ENCODE measurements around the gene LRRC42.

Gene LRRC42

GRCh38 chr1:53942127-53942957 lies 3.8 kb upstream of the LRRC42 start:
- DNase-seq (ENCODE audit: insufficient read length, low spot score) (no peak), FAIRE-seq (no peak)

GRCh38 chr1:53943090-53943489 lies 3.1 kb upstream of the LRRC42 start:
- FAIRE-seq (no peak), DNase-seq (ENCODE audit: insufficient read length, low spot score) (no peak)

- DNase-seq (ENCODE audit: insufficient read length, low spot score) (no peak), FAIRE-seq (no peak)
These were observed 2.6 kb upstream of the LRRC42 start for GRCh38 chr1:53943490-53944043.

DNA sequence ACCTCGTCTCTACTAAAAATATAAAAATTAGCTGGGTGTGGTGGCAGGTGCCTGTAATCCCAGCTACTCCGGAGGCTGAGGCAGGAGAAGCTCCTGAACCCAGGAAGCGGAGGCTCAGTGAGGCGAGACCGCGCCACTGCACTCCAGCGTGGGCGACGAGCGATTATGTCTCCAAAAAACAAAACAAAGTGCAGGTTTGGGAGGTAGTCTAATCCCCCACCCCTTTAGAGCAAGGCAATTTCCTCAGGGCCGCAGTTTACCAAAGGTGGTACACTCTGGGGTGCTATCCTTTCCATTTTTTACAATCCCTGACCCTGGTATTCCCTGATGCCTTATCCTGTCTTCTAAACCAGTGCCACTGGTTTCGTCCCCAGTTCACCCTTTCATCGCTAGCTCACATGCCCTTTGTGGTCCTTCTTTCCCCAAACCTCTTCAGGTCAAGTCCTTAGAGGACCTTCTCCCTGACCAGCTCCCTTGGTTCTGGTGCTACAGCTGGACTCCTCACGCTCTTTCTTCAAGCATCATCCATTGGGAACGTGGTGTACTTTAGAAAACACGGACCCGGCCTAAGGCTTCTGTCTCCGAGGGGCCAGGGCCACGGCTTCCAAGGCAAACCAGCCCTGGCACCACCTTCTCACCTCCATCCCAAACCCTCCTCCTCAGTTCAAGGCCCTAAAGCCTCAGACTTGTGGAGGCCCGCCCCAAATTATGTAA lies 1.5 kb upstream of the LRRC42 start:
- FAIRE-seq (no peak), DNase-seq (ENCODE audit: insufficient read length, low spot score) (no peak)

DNA sequence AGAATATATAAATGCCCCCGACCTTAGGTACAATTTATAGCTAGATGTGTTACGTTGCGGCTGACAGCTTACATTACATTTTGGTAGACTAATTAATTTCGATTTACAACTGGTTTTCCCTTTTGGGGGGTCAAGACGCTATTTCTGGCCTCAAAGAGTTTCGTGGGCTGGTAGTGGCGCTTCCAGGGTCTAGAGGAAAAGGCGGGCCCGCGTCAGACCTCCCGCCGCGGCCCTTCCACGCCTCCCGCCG lies 1.0 kb upstream of the LRRC42 start:
- DNase-seq (ENCODE audit: insufficient read length, low spot score), result no peak
- no peak for FAIRE-seq

DNA sequence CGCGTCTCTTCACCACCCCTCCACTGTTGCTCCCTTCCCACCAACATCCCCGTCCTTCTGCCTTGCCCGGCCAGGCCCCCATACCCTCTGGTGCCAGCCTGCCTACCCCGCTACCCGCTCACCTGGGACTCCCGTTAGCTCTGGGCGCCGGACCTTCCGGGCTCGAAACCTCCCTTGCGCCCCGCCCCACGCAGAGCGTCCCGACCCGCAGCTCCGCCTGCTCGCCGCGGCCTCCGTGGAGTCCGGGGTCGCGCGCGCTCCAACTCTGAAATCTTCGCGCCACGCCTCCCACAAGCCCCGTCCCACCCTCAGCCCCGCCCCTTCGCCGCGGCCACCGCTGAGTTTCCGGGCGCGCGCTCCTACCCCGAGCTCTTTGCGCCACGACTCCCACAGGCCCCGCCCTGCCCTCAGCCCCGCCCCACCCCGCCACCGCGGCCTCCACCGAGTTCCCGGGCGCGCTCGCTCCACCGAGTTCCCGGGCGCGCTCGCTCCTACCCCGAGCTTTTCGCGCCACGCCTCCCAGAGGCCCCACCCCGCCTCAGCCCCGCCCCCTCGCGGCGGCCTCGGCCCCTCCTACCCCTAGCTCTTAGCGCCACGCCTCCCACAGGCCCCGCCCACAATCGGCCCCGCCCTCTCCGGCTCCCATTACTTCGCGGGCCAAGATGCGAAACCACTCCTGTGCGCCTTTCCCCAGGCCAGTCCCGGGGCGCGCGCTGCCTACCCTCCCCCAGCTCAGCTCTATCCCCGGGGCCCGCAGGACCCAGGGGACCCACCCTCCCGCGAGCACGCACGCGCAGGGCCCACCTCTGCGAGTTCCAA lies 508 bp upstream of the LRRC42 start, which contains the start of gene IFT25:
Gene IFT25 (minus strand): TSS at position 267 of the 819 bp plus-strand sequence. CDS start 5,617 bp downstream, outside the sequence.
- FAIRE-seq (peak; percentile 9), DNase-seq (ENCODE audit: insufficient read length, low spot score) (peak; percentile 85)

DNA sequence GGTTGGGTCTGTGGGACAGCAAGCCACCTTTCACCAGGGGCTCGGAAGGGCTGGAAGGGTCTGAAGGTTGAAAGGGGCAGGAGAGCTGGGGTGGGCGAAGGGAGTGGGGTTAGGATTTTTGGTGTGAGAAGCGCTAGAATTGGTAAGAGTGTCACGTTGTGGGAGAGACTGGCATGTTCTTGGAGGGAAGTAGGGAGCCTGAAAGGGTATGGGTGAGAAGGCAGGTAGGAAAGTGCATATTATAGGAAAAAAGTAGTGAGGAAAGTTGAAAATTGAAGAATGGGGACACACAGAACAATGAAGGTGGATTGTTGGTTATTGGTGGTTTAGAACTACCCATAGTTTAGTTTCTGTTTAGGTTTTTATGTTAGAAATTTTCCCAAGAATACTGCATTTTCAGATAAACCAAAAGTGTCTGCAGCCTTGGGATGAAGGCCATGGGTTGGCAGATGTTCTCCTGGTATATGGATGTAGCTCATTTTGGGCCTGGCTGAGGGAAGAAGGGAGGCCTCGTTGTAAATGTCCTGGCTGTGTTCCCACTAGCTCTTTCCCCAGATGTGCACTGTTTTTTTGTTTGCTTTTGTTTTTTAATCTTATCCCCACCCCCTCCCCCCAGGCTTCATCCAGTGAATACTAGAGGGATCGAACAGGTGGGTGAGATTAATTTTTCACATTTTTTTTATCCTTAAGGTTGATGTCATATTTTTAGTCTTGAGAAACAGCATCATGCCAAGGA lies 1.2 kb downstream of the LRRC42 start:
- DNase-seq (ENCODE audit: insufficient read length, low spot score) (no peak), FAIRE-seq (no peak)

GRCh38 chr1:53948291-53948690 lies 2.1 kb downstream of the LRRC42 start:
- FAIRE-seq, result no peak

DNA sequence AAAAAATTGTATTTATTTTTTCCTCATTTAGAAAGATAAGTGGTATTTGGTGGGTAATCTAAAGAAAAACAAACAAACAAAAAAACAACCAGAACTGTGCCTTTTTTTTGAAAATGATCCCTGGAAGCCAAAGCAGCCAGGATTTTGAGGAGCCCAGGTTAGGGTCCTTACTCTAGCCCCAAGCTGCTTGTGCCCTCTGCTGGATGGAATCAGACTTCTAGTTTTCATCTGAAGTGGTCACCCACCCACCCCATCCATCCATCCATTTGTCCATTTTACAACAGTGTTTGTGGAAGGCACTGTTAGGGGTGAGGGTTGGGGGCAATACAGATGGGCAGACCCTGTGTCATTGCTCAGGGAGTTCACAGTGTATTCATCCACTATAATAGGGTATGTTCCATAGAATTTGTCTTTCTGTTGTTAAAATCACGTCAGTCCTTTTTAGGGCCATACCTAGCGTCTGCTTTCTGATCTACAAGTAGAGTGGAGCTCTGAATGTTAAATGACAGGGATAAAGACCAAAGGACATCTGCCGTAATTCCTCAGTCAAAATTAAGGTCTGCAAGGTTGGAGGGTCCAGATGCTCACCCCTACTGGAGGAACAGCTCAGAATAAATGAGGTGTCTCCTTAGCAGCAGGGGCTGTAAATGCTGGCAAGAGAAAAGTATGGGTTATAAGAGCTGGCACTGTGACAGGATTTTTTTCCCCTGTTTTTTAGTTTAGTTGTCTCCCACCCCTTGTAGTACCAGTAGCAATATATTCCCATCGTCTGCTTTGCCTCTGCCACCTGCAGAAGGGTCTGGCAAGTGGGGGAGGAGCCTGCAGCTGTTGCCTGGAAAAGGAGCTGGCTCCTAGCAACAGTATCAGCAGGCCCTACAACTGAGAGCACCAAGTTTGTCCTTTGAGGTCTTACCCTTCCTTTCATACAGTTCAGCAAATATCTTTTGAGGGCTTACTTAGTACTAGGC lies 3.2 kb downstream of the LRRC42 start:
- no peak for FAIRE-seq
- peak; percentile 28 for DNase-seq (ENCODE audit: insufficient read length, low spot score)

More at GRCh38 chr1:53948291-53948690, 2.1 kb downstream of the LRRC42 start:
- DNase-seq (ENCODE audit: insufficient read length, low spot score), result no peak

- FAIRE-seq, result no peak
These were observed 5.5 kb downstream of the LRRC42 start for GRCh38 chr1:53951697-53952096.

GRCh38 chr1:53954128-53954527 lies 8.0 kb downstream of the LRRC42 start:
- FAIRE-seq (no peak), DNase-seq (ENCODE audit: insufficient read length, low spot score) (no peak)

More at GRCh38 chr1:53951697-53952096, 5.5 kb downstream of the LRRC42 start:
- no peak for DNase-seq (ENCODE audit: insufficient read length, low spot score)

DNA sequence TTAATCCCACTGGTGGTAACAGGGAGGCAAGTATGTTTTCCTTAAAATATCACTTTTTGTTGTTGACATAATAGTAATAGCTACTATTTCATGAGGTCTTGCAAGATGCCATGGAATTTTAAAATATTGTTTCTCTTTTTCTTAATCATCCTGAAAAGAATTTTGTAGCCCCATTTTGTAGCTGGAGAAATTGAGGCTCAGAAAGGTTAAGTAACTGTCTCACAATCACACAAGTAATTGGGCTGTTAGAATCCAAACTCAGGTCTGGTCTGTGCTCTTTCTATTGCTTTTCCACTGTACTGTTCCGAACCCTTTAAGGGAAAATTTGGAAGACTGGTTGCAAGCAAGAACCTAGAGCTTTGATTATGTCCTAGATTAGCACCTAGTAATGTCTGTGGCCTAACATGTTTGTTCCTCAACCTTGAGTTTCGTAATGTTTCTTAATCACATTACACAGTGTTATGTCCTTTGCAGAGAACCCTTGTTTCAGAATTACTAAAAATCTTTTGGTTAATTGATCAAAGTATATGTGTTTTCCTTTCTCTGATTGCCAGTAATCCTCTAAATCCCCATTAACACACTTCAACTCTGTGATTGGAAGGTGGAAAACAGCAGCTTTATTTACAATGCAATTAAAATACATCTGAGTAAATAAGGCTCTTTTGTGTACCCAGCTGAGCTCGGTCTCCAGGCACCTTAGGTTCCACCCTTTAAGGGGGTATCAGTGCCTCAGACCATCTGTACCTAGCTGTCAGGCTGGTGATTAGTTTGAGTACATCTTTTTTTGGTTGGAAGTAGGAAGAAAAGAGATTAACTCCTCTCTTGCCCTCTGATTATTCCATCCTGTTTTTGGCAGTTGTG lies 10.4 kb downstream of the LRRC42 start:
- DNase-seq (ENCODE audit: insufficient read length, low spot score), result no peak
- FAIRE-seq, result no peak

GRCh38 chr1:53957194-53957818 lies 11.2 kb downstream of the LRRC42 start:
- no peak for FAIRE-seq

GRCh38 chr1:53959664-53960250 lies 13.6 kb downstream of the LRRC42 start:
- DNase-seq (ENCODE audit: insufficient read length, low spot score) (no peak), FAIRE-seq (no peak)

More at GRCh38 chr1:53957194-53957818, 11.2 kb downstream of the LRRC42 start:
- DNase-seq (ENCODE audit: insufficient read length, low spot score), result peak; percentile 43

GRCh38 chr1:53962395-53962794 lies 16.2 kb downstream of the LRRC42 start:
- DNase-seq (ENCODE audit: insufficient read length, low spot score) (no peak), FAIRE-seq (no peak)

DNA sequence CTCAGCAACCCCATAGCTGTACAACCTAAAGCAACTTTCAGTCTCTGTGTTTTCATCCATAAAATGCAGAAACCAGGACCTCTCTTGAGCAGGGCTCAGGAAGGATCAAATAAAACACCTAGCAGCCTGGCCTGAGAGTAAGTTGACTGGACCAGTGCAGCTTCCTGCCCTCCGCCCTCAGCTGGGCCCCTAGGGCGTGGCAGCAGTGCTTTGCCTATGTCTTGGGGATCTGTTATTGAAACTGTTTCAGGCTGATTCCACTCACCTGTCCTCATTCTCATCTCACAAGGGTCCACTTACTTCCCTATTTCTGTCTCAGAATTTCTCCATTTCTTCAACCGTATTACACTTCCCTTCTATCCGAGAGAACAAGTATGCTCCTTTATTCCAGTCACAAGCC lies 17.3 kb downstream of the LRRC42 start:
- FAIRE-seq, result no peak

DNA sequence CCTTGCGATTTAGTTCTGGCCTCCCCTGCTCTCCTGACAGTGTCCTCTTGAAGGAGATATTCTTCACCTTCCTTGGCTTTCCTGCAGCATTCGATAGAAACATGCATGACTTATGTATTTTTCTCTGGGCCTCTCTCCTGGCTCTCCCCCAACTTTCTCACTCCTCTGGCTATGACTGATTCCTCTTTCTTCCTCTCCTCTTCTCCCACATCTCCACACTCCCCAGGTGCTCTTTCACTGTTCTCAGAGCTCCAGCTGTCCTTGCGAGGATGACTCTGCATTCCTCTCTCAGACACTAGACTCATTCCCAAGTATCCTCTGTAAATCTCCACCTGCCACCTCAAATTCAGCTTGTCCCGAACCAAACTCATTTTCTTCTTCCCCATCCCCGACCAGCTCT lies 18.0 kb downstream of the LRRC42 start:
- no peak for DNase-seq (ENCODE audit: insufficient read length, low spot score)
- FAIRE-seq, result no peak

More for the DNA sequence above, 17.3 kb downstream of the LRRC42 start:
- DNase-seq (ENCODE audit: insufficient read length, low spot score), result no peak

Data from HTR-8/SVneo (cell line).